Measurements from ENCODE around the gene EYA4.

GRCh38 chr6:133297657-133298056, 56.5 kb downstream of the EYA4 start:
- no peak for TF ChIP-seq POLR2AphosphoS5 (IDR thresholded peaks at IDR 0.05; ENCODE audit: low read depth, low read length)
- no peak for TF ChIP-seq POLR2A (IDR thresholded peaks at IDR 0.05; ENCODE audit: low read depth, low read length)
- TF ChIP-seq TAF1 (IDR thresholded peaks at IDR 0.05; ENCODE audit: borderline replicate concordance, low read depth, low read length), result no peak

All from GM12892 (cell line).